Stimulated activated CD8-positive, alpha-beta memory T cell treated with anti-CD3 and anti-CD28 coated beads, Interleukin-4, amount 100 ng/mL, for 48 hours (primary cell): ENCODE data around the gene NPAS2.

Source experiments
- DNase-seq: peaks from one replicate; pipeline ENCODE4 v3.0.0-alpha.2; 2020

The NPAS2 gene

DNA sequence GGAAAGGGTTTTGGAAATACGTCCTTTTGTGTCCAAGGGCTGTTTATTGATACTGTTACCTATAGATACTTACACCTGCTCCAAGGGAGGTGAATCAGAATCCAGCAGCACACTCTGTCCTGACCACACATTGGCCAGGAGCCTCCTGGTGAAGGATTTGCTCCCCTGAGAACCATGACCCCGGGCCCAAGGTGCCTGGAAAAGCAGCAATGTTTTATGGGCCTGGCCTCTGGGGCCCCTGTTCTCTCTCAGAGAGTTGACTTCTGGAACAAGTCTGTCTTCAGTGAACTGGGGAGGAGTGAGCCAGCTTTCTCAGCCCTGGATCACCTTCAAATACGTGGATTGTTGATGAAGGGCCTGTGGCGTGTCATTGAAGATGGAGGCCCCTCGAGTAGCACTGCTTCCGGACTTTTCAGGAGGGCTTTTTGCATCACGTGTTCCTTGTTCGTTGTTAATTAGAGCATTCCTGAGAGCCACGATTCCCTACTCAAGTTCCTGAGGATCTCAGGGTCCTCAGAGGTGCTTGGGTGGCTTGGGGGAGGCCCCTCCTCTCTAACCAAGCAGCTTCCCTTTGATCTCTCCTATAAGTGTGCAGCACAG is 103.6 kb downstream of the NPAS2 start:
- DNase-seq, result no peak

DNA sequence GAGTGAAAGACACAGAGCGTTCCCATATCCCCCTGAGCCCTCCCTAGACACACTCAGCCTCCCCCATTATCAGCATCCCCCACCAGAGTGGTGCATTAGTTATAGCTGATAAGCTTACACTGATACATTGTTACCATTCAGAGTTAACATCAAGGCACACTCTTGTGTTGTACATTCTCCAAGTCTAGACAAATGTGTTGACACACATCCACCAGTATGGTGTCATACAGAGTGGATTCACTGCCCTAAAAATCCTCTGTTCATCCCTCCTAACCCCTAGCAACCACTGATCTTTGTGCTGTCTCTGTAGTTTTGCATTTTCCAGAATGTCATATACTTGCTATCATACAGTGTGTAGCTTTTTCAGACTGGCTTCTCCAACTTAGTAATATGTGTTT is 104.2 kb downstream of the NPAS2 start:
- DNase-seq, result no peak

DNA sequence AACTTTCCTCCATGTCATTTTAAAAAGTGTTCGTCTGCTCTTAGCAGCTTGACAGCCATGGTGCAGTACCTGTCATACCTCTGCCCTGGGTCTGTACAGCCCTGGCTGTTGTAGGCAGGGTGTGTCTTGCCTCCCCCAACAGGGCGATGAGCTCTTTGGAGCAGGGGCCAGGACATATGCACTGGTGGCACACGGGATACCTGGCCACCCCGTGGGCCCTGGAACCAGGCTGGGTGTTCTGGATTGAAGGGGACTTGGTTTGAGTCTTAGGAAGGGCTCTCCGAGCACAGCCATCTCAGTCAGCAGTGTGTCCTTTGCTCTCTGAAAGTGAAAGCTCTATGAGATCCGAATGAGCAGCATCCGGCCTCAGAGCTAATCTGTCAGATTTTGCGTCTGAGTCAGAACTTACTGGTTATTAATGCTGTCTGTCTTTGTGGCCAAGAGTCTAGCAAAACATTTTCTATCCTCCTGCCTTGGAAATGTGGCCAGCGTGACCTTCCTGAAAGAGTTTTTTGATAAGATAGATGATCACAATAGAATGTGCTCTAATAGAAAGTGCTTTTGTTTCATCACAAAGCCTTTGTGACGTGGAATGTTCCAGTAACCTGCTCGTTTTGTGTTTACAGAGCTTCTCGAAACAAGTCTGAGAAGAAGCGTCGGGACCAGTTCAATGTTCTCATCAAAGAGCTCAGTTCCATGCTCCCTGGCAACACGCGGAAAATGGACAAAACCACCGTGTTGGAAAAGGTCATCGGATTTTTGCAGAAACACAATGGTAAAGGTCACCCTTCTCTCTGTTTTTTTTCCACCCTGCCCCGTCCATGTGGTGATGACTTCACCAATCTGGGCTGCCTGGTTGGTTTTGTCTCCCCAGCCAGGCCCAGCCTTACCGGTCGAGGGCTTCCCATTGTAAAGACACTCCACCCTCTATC is 104.8 kb downstream of the NPAS2 start:
- DNase-seq, result no peak

DNA sequence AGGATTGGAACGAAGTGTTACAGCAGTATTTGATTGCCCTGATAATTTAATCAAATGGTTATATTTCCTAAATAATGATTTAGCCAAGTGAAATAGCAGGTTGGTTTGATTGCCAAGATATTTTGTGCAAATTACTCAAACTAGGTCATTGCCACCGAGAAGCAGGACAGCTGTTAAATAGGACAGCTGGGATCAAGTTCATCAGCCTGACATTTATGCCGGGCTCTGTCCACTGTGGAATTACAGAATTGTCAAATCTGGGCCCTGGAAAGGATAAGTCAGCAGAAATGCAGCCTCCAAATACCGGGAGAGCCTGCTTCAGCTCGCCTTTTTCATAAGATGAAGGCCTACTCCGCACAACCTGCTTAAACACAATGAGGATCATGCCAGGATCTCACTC is 108.3 kb downstream of the NPAS2 start:
- no peak for DNase-seq

DNA sequence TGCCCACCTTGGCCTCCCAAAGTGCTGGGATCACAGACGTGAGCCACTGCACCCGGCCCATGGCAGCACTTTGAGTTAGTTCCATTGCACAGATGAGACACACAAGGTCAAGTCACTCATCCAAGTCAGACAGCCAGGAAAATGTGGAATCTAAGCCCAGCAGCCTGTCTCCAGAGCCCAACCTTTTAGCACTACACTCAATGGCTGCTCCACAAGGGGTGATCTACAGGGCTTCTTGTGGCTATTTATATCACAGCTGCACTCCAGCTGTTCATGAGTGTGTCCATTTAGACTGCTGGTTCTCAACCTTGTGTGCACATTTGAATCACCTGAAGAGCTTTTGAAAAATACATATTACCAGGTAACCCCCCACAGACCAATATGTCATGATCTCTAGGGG is 109.2 kb downstream of the NPAS2 start:
- no peak for DNase-seq

DNA sequence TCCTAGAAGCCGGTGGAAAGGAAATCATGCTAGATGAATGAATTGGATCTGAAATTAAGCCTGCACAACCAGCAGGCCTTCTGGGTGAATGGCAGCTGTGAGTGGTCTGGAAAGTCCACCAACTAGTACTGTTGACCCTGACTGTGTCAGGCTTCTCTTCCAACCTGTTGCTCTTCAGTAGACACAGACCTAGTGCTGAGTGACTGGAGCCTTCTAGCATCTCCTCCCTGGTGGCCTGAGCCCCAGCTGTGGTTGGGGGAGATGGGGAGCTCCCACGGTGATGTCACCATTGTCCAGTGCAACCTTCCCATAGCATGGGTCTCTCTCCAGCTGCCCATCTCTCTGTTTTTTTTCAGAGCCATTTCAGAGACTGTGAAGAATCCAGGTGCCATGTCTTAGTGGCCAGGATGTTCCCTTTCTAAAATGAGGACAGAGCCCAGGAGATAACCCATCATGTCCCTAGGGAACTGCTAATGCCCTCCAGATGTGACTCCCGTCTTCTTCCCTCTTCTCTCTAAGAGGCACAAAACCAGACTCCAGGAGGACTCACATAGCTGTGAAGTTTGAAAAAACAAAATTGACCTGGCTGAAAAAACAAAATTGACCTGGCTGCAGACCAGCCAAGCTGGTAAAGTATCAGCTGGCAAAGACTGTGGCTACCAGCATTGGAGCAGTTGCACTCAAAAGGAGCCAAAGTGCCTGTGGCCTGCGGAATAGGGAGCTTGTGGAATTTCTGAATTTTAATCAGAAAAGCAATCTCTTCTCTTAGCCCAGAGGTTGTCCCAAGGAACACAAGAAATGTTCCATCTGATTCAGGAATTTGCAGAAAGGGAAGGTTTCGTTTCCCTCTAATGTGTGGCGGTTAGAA is 114.8 kb downstream of the NPAS2 start:
- no peak for DNase-seq

DNA sequence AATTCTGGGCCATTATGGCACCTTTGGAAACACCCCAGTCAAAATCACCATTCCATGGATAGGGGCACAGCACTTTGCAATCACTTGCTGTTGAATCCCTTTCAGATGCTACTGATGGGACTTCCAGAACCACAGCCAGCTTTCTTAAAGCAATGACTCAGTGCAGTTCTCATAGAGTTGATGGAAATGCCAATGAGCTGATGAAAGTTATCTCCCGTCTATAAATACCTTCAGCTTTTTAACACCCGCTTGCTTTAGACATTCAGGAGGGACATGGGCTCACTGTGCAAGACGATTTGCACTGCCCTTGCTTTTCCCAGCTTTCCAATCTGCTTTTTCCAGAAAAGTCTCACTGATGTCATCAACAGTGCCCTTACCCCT is 115.4 kb downstream of the NPAS2 start:
- no peak for DNase-seq

DNA sequence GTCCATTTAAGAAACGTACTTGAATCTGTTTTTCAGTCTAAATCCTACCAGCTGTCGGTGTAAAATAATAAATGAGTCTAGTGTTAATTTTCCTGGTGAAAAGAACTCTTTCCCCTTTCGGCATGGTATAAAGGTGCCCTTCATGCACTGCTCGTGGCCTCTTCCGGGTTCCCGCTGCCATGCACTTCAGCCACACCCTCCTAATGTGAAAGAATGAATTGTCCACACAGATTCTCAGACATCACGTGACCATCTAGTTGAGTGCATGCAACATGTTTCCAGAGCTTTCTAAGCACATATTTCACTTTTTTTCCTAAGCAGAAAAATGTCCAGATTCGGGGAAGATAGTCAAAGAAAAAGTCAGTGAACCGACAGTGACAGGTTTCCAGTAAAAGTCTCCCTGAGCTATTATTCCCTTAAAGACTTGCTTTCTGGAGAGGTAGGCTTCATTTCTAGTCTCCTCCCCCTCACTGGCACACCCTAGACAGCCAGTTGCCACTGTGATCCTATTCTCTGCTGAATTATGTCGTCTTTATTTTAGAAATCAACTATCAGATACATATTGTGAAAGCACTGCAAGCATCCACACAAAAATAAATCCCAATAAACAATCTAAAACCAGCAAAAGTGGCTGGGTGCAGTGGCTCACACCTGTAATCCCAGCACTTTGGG is 116.3 kb downstream of the NPAS2 start:
- no peak for DNase-seq

DNA sequence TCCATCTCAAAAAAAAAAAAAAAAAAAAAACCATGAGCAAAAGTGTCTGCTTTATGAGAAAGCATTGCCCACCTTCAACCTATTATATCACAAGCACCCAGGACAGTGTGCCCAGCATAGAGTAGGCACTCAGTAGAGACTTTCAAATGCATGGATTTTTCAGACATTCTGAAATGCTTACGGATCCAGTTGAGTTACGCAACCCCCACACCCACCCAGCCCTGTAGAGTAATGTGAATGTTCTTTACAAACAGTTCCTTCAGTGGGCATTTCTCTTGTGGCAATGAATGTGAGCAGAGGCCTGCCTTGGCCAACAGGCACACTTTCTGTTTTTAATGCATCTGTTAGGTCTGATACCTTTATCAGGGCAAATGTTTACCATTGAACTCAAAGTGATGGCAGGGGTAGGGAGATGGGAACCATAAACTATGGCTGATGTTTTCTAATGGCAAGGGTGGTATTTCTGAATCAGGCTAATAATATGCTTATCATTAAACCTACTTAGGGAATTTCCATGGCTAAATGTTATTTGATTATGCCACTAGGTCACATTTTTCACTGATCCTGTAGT is 117.1 kb downstream of the NPAS2 start:
- DNase-seq, result no peak

DNA sequence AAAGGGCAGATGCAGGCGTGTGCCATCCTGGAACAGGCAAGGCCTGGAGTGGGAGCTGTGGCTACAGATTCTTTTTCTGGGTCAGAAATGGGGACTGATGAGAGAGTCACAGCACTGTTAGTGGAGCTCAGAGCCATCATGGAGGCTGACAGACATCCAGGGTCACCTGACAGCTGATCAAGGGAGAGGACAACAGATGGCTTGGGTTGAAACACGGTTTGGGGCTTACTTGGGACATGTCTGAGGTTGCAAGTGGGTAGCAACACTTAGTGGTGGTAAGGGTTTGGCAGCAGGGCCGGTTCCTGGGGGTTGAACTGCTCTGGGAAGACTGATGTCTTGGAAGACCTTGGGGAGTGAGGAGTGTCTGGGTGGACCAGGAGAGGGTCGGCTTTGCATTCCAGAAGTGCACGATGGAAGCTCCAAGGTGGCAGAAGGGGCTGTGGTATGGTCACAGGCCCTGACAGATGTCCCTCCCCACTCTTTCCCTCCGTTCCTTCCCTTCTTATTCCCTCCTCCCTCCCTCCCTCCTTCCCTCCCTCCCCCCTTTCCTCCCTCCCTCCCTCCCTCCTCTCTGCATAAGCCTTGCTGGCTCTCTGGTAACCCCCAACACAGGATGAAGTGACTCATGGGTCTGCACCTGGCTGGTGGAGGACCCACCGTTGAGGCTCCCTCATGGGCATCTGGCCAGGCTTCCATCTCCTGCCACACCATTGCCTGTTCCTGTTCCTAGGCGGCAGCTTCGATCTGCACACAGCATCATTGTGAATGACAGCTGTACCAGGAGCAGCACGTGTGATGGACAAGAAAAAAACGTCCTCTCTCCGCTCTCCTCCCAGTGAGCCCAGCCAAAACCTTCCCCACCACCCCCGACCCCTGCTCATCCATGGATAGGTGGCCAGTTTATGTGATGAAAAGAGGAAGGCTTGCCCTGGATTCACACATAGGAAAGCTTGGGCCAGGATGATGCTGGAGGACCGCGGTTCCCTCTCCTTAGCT is 118.4 kb downstream of the NPAS2 start:
- DNase-seq, result no peak

DNA sequence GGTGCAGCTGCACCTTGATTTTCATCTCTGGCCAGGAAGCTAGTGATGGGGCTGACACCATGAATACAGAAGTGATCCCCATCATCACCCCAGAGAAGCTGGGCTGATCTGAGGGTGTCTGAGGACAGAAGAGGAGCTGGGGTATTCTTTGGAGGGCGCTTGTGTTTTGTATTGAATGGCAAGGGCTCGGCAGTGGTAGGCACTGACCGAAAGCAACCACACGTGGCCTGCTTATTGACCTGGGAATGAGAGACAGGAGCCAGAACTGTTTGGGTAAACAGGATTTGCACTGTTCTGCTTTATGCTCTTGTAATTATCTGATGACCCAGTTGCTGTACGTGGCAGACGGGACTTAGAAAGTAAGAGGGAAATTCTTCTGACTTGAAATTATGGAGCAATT is 119.5 kb downstream of the NPAS2 start:
- DNase-seq, result no peak

DNA sequence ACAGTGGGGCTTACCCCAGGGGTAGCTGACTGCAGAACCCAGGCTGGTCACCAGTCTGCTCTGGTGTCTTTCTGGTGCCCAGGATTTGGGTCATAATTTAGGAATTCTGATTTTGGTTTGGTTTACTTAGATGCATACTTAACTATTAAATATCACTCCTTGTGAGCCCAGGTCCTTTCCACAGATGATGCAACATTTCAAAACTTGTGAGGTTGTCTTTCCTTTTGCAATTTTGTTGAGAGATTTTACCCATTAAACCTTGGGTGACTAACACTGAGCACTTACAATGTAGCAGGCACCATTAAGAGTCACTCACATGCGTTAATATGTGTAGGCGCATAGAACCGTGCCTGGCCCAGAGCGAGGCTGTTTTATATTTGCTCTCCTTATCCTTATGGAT is 120.3 kb downstream of the NPAS2 start:
- no peak for DNase-seq

DNA sequence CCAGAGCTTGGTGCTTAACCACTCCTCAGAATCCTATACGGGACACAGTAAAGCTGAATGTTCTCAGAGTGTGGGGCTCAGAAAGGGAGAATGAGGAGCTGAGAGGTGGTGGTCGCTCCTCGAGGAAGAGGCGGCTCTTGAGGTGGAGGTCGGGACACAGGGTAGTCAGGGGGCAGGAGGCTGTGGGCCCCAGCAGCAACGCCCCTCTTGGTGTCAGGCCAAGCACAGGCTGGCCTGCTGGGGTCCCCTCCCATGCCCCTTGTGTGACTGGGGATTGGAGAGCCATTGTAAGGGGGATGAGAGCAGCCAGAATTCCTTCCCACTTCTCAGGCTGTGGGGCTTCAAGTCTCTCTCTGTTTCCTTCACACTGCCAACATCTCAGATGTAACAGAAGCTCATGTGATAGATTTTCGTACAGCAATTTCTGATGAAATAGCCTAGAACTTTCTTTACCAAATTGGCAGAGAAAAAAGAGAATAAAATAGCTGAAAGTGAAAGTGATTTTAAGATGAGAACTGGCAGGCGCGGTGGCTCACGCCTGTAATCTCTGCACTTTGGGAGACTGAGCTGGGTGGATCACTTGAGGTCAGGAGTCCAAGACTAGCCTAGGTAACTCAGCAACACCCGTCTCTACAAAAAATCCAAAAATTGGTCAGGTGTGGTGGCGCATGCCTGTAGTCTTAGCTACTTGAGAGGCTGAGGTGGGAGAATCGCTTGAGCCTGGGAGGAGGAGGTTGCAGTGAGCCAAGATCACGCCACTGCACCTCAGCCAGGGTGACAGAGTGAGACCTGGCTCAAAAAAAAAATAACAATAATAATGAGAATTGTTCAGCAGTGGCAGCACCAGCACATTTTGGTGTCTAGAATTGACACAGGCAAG is 121.1 kb downstream of the NPAS2 start:
- DNase-seq, result no peak

DNA sequence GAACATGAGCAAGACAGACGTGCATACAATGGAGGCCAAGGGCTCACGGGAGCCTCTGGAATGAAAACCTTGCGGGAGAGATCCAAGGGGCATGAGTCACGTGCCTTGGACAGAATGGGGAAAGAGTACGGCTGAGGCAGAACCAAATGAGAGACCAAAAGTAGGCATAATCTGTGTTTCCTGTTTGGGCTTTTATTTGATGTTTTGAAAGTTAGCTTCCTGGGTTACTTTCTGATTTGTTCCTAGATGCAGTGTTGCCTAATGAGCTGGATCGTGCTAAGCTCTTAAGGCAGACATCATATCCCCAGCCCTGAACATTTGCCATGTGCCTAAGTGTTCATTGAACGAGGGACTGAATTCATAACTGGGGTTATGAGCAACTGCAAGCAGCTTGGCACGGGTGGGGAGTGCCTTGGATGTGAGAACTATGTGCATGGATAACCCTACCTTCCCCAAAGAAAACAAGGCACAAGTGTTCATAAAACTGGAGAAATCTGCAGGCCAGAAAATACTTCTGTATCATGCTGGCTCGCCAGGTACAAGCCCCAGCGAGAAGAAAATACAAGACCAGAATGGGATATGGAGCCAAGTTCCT is 121.8 kb downstream of the NPAS2 start:
- no peak for DNase-seq

DNA sequence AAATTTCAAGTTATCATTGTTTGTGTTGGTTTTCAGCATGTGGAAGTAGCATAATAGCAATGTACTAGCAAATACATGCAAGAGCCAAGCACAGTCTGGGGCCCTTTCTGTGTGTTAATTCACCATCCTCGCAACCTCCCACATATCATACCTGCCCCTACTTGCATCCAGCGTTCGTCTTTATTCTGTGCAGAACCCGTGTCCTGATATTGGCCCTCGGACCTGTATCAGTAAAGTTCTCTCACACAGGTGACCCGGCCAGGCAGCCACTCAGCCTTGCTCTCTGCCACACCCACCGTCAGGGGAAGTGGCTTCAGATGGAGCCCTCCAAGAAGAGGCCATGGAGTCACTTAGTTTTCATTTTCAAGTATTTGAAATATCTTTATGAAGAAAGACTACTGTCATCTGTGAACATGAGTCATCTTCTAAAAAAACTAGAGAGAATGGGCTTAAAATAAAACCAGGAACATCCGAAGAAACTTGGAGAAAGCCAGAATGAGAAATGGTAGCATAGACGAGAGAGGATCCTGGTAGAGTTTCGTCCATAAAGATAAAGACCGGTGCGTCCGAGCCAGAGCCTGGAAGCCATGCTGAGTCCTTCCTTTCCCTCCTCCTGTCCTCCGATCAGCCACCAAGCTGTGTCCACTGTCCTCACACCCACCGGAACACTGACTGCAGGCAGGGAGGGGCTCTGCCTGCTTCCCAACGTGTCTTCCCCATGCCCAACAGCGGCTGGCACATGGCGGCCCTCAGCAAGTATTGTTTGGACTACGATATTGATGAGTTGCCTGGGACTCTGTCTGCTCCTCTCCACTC is 124.9 kb downstream of the NPAS2 start:
- no peak for DNase-seq

DNA sequence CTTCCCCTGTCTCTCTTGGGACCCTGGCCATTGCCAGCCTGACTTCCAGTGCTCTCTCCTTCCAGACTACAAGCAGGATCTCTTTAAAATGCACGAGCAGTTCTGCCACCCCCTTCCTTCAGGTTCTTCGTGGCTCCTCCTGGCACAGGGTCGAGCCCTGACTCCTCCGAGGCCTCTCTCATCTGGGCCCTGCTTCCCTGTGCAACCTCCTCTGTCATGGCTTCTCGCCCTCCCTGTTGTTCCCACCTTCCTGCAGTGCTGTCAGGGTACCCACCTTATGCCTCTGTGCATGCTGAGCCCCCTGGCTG is 125.4 kb downstream of the NPAS2 start:
- no peak for DNase-seq

DNA sequence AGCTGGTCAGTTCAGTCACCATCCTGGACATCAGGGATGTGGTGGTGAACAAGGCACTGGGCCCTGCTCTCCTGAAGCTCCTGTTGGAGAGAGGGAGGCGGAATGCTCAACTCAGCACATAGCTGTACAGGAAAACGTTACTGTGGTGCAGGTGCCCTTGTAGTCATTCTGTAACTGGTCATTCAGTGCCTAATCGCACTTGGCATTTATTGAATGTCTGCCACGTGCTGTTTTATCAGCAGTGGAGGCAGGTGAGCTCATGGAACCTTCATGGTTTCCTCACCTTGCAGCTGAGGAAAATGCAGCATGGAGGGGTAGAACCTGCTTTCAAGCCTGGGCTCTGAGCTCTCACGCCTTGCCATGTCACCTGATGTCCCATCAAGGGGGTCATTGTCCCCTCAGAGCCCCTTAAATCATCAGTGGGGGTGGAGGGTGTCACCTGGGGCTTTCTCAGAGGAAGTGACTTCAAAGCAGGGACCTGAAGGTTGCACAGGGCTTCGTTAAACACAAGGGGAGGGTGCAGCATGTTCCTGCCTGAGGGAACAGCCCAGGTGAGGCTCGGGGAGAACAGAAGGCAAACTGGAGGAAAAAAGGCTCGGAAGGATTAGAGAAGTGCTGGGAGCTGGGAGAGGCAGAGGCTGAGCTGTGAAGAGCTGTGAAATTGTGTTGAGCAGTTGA is 126.1 kb downstream of the NPAS2 start:
- no peak for DNase-seq

DNA sequence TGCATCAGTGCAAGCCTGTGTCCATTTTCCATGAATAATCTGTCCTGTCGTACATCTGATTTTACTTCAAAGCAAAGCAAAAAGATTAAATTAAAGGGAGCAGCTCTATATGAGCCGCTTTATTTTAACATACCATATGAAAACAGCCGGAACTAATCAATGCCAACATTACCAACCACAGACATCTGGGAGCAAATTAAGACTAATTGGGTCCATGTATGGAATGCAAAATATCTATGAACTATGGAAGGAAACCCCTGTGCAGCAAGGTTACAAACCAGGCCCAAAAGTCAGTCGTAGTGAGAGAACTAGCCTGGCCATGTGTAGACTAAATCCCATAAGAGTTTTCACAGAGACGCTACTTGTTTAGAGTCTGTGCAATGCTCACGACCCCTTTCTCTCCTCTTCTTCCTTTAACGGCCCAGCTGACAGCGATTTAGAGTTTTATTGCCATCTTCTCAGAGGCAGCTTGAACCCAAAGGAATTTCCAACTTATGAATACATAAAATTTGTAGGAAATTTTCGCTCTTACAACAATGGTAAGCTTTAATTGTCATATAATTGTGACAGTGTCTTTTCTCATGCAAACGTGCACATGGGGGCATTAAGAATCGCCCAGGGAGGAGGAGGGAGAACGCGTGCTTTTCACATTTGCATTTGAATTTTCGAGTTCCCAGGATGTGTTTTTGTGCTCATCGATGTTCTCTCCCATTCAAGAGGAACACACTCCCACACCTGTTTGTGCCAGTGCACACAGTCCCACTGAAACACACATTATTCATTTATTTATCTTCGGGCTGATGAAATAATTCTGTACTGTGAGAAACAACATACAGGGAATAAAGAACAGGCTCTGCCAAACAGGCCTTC is 129.2 kb downstream of the NPAS2 start:
- DNase-seq, result no peak
